PC-3 (cell line): ENCODE measurements around the gene DRAXIN. TPM values are rescaled to one million over a fixed set of nuclear protein-coding genes. Genes with fewer than 3 reads are reported as not detected.

Experiments
- ATAC-seq: fragments of 200-7000 bp; cut with Tn5 transposase; 2 replicates; pipeline ENCODE4 v1.9.1; 2020; ENCODE audit warnings: mild to moderate bottlenecking, moderate library complexity
- BruUV-seq: library from RNA; stranded (reverse); fragments of 400-500 nt; replicated peaks from 2 replicates; lab custom pipeline; 2021; lab: Mats Ljungman, UMichigan
- CTCF ChIA-PET: fragments of 300-600 bp; sonication (Branson Sonifier 250); formaldehyde crosslinking; loops from one replicate; lab custom pipeline; 2022; ENCODE audit warnings: antibody characterized with exemption; lab: Charles Lee
- POLR2A ChIA-PET: fragments of 300-600 bp; sonication (Branson Sonifier 250); formaldehyde crosslinking; loops from one replicate; lab custom pipeline; 2022; ENCODE audit warnings: antibody characterized with exemption; ENCODE audit not compliant: unreplicated experiment; lab: Charles Lee
- DNase-seq: peaks from one replicate; pipeline ENCODE4 v3.0.0-alpha.2; 2015
- H2AFZ ChIP-seq: fragments of 300-600 bp; sonication (generic); 2 replicates; pipeline ENCODE4 v1.6.0; 2016; ENCODE audit warnings: antibody characterized with exemption, low read length
- H3F3A ChIP-seq: fragments of 300-600 bp; sonication (generic); one replicate; pipeline ENCODE4 v1.6.0; 2017; ENCODE audit warnings: antibody characterized with exemption, low read length, control low read depth, mild to moderate bottlenecking; ENCODE audit not compliant: unreplicated experiment
- H3K27ac ChIP-seq: fragments of 300-600 bp; sonication (generic); 2 replicates; pipeline ENCODE4 v1.5.1; 2016; ENCODE audit warnings: mild to moderate bottlenecking, low read length
- H3K27me3 ChIP-seq: fragments of 300-600 bp; sonication (generic); 2 replicates; pipeline ENCODE4 v1.6.1; 2016; ENCODE audit warnings: low read length, mixed read lengths
- H3K36me3 ChIP-seq: fragments of 300-600 bp; sonication (generic); 2 replicates; pipeline ENCODE4 v1.6.1; 2016; ENCODE audit warnings: low read depth, mixed run types, low read length, mixed read lengths
- H3K4me1 ChIP-seq: fragments of 300-600 bp; sonication (generic); 2 replicates; pipeline ENCODE4 v1.5.1; 2016; ENCODE audit warnings: low read length; ENCODE audit not compliant: insufficient read depth
- H3K4me2 ChIP-seq: fragments of 300-600 bp; sonication (generic); 2 replicates; pipeline ENCODE4 v1.6.0; 2016; ENCODE audit warnings: low read length
- H3K4me3 ChIP-seq: fragments of 300-600 bp; sonication (generic); 2 replicates; pipeline ENCODE4 v1.5.1; 2016; ENCODE audit warnings: mild to moderate bottlenecking, low read length, mixed read lengths
- H3K79me2 ChIP-seq: fragments of 300-600 bp; sonication (generic); 2 replicates; pipeline ENCODE4 v1.6.1; 2017; ENCODE audit warnings: low read length, mixed read lengths
- H3K9ac ChIP-seq: fragments of 300-600 bp; sonication (generic); 2 replicates; pipeline ENCODE4 v1.6.0; 2016; ENCODE audit warnings: mild to moderate bottlenecking, low read length
- H3K9me2 ChIP-seq: fragments of 300-600 bp; sonication (generic); replicated peaks from 2 replicates; pipeline ENCODE4 v1.6.1; 2016; ENCODE audit warnings: mixed run types, low read length, mixed read lengths
- H3K9me3 ChIP-seq: fragments of 300-600 bp; sonication (generic); 2 replicates; pipeline ENCODE4 v1.6.1; 2016; ENCODE audit warnings: low read length, mixed read lengths
- H4K20me1 ChIP-seq: fragments of 300-600 bp; sonication (generic); 2 replicates; pipeline ENCODE4 v1.6.1; 2016; ENCODE audit warnings: low read length, mixed read lengths
- CTCF ChIP-seq: fragments of 300-600 bp; sonication (generic); conservative IDR thresholded peaks from 2 replicates; pipeline ENCODE4 v1.5.1; 2017; ENCODE audit warnings: antibody characterized with exemption, low read depth, mild to moderate bottlenecking, low read length
- EZH2 ChIP-seq: fragments of 300-600 bp; sonication (generic); IDR thresholded peaks from one replicate; pipeline ENCODE4 v1.6.1; 2017; ENCODE audit warnings: antibody characterized with exemption, mild to moderate bottlenecking, low read length; ENCODE audit not compliant: unreplicated experiment
- EZH2phosphoT487 ChIP-seq: fragments of 300-600 bp; sonication (generic); IDR thresholded peaks from 2 replicates; pipeline ENCODE4 v1.6.1; 2018; ENCODE audit warnings: mild to moderate bottlenecking, antibody characterized with exemption, low read length, borderline replicate concordance
- intact Hi-C: fragments of 100-400 bp; cut with micrococcal nuclease; formaldehyde crosslinking; loops from 2 replicates; pipeline ENCODE4 v1.9.0; 2023
- total RNA-seq: library from RNA; depleted of rRNA; stranded (reverse); fragments of >200 nt; gene quantifications from 2 replicates; pipeline ENCODE4 v1.2.3, GENCODE V29; 2014

The DRAXIN gene
- total RNA-seq, 1 experiment from 2014 or later, result 0.07 TPM

DNA sequence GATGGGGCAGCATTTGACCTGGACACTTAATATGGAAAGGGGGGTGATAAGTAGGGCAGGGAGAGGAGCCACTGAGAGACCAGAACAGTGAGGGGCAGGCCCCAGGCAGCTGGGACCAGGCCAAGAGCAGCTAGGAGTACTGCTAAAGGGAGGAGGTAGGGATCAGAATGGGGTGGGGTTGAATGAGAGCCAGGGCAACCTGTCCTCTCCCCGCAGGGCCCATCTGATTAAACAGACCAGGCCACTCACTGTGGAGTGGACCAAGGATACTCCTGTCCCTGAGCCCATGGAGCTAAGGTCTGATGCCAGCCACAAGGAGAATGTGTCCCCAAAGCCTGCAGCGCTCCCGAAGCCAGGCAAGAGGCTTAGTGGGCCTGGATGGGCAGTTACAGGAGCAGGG, 72.6 kb downstream of the DRAXIN start:
- Histone ChIP-seq H3K4me1 (no peaks in the 10 kb centered on the region), H3K9ac (no peak overlapping the region), H3K79me2 (no peaks in the 10 kb centered on the region), H2AFZ (no peak overlapping the region), H3K27me3 (no peaks in the 10 kb centered on the region), H3K4me3 (no peak overlapping the region), H3K27ac (no peak overlapping the region), H3F3A (no peaks in the 10 kb centered on the region), H4K20me1 (no peaks in the 10 kb centered on the region), H3K4me2 (no peak overlapping the region), H3K9me2 (no peaks in the 10 kb centered on the region), H3K36me3 (no peaks in the 10 kb centered on the region), H3K9me3 (no peaks in the 10 kb centered on the region)
- ChIA-PET POLR2A (no interaction called here), CTCF (no interaction called here)
- no TSS peak for BruUV-seq
- no peak for TF ChIP-seq EZH2
- ATAC-seq (no peak), DNase-seq (no peak)
- intact Hi-C loops, result no loop called here

DNA sequence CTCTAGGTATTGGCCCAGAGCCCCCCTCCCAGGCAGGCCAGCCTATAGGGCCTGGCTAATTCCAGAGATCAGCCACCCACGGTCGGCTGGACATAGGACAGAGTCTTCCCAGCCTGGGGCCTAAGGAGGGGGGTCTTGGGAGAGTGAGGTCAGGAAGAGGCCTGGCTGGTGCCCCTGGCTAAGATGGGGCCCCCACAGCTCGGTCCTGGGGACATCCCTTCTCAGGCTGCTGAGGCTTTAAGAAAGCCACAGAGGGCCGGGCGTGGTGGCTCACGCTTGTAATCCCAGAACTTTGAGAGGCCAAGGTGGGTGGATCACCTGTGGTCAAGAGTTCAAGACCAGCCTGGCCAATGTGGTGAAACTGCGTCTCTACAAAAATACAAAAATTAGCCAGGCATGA, 73.0 kb downstream of the DRAXIN start:
- DNase-seq (no peak), ATAC-seq (no peak)
- intact Hi-C loops, result no loop called here
- no peak overlapping the region for H2AFZ ChIP-seq
- no peak overlapping the region for H3K4me3 ChIP-seq
- no peak overlapping the region for H3K27ac ChIP-seq
- POLR2A ChIA-PET, result no interaction called here
- TF ChIP-seq EZH2 (no peak), CTCF (no peak), EZH2phosphoT487 (no peak)
- CTCF ChIA-PET, result no interaction called here
- H3K4me1 ChIP-seq, result no peaks in the 10 kb centered on the region
- BruUV-seq, result no TSS peak
- H4K20me1 ChIP-seq, result no peaks in the 10 kb centered on the region
- no peaks in the 10 kb centered on the region for H3K36me3 ChIP-seq
- no peaks in the 10 kb centered on the region for H3K27me3 ChIP-seq
- H3K4me2 ChIP-seq, result no peak overlapping the region
- no peaks in the 10 kb centered on the region for H3K79me2 ChIP-seq
- H3K9me3 ChIP-seq, result no peaks in the 10 kb centered on the region
- no peaks in the 10 kb centered on the region for H3K9me2 ChIP-seq
- H3F3A ChIP-seq, result no peaks in the 10 kb centered on the region
- H3K9ac ChIP-seq, result no peak overlapping the region

DNA sequence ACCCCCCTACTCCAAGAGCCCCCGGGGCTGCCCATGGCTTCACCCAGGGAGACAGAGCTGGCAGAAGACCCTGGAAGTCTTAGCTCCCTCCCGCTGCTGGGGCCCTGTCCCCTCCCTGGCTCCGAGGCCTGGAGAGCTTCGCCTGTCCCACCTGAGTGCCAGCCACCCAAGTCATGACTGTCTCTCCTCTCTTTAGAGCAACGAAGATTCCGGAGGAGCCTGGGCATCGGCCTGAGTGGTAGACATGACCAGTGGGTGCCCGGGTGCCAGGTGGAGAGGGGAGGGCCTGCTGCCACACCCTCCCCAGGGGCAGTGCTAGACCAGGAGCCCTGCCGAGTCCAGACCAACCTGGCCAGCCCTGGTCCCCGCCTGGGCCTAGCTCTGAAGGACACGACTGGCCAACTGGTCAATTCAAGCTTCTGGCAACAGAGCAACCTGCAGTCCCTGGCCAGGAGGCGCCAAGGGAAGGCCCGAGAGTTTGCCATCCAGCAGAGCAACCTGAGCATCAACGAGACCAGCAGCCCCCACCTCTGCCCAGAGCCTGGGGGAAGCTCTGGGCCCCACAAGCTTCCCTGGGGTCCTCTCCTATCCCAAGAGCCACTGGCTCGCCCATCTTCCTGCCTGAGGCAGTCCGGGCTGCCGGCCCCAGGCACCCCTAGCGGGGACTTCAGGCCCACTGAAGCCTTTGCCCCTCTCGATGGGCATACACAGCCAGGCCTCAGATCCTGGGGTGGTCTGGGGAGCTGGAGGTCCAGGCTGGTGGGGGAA, 74.3 kb downstream of the DRAXIN start:
- Histone ChIP-seq H3F3A (no peaks in the 10 kb centered on the region), H3K79me2 (no peaks in the 10 kb centered on the region), H3K36me3 (no peaks in the 10 kb centered on the region), H3K27ac (no peak overlapping the region), H3K4me2 (no peak overlapping the region), H4K20me1 (no peaks in the 10 kb centered on the region), H2AFZ (no peak overlapping the region), H3K9me2 (no peaks in the 10 kb centered on the region), H3K27me3 (no peaks in the 10 kb centered on the region), H3K4me1 (no peaks in the 10 kb centered on the region), H3K9ac (no peak overlapping the region), H3K4me3 (no peak overlapping the region), H3K9me3 (no peaks in the 10 kb centered on the region)
- TF ChIP-seq CTCF (no peak), EZH2 (no peak), EZH2phosphoT487 (no peak)
- intact Hi-C loops, result no loop called here
- no peak for DNase-seq
- ATAC-seq, result no peak
- CTCF ChIA-PET, result interaction anchor here (0.5 kb wide), 1 partner anchor 16 kb away, joined by 4 read pairs; no protein-coding TSS in a partner anchor
- POLR2A ChIA-PET, result no interaction called here
- no TSS peak for BruUV-seq
